MM.1S (cell line): Measurements from ENCODE around the gene ODC1.

Experiments used
- DNase-seq: peaks from one replicate; pipeline ENCODE4 v3.0.0-alpha.2; 2015
- H2AFZ ChIP-seq: fragments of 300-600 bp; sonication (generic); 2 replicates; pipeline ENCODE4 v1.6.0; 2016; ENCODE audit warnings: antibody characterized with exemption, low read length
- H3F3A ChIP-seq: fragments of 300-600 bp; sonication (generic); 2 replicates; pipeline ENCODE4 v1.6.1; 2016; ENCODE audit warnings: mild to moderate bottlenecking, antibody characterized with exemption, low read length, moderate library complexity, mixed read lengths; ENCODE audit not compliant: insufficient read depth
- H3K27ac ChIP-seq: fragments of 300-600 bp; sonication (generic); 2 replicates; pipeline ENCODE4 v1.5.1; 2016; ENCODE audit warnings: mild to moderate bottlenecking, low read length
- H3K27me3 ChIP-seq: fragments of 300-600 bp; sonication (generic); replicated peaks from 2 replicates; pipeline ENCODE4 v1.6.0; 2016; ENCODE audit warnings: low read length; ENCODE audit not compliant: insufficient read depth
- H3K36me3 ChIP-seq: fragments of 300-600 bp; sonication (generic); replicated peaks from 2 replicates; pipeline ENCODE4 v1.6.1; 2016; ENCODE audit warnings: mild to moderate bottlenecking, low read length, mixed read lengths; ENCODE audit not compliant: insufficient read depth
- H3K4me1 ChIP-seq: fragments of 300-600 bp; sonication (generic); 2 replicates; pipeline ENCODE4 v1.6.1; 2016; ENCODE audit warnings: low read length, mixed read lengths
- H3K4me2 ChIP-seq: fragments of 300-600 bp; sonication (generic); 2 replicates; pipeline ENCODE4 v1.6.0; 2016; ENCODE audit warnings: low read depth, low read length
- H3K4me3 ChIP-seq: fragments of 300-600 bp; sonication (generic); 2 replicates; pipeline ENCODE4 v1.5.1; 2016; ENCODE audit warnings: low read length, mixed read lengths
- H3K79me2 ChIP-seq: fragments of 300-600 bp; sonication (generic); 2 replicates; pipeline ENCODE4 v1.6.1; 2016; ENCODE audit warnings: mixed run types, low read length, mixed read lengths
- H3K9ac ChIP-seq: fragments of 300-600 bp; sonication (generic); 2 replicates; pipeline ENCODE4 v1.6.1; 2016; ENCODE audit warnings: low read length, mixed read lengths
- H3K9me2 ChIP-seq: fragments of 300-600 bp; sonication (generic); replicated peaks from 2 replicates; pipeline ENCODE4 v1.6.1; 2016; ENCODE audit warnings: mild to moderate bottlenecking, low read length, mixed read lengths; ENCODE audit not compliant: insufficient read depth
- H3K9me3 ChIP-seq: fragments of 300-600 bp; sonication (generic); replicated peaks from 2 replicates; pipeline ENCODE4 v1.6.1; 2016; ENCODE audit warnings: mild to moderate bottlenecking, low read length, mixed read lengths; ENCODE audit not compliant: insufficient read depth
- H4K20me1 ChIP-seq: fragments of 300-600 bp; sonication (generic); 2 replicates; pipeline ENCODE4 v1.6.1; 2016; ENCODE audit warnings: mild to moderate bottlenecking, low read length, moderate library complexity, mixed read lengths; ENCODE audit not compliant: insufficient read depth
- EZH2 ChIP-seq: fragments of 300-600 bp; sonication (generic); optimal IDR thresholded peaks from 2 replicates; pipeline ENCODE3; 2017; ENCODE audit warnings: low read depth, mild to moderate bottlenecking, antibody characterized with exemption, low read length, mixed read lengths
- EZH2phosphoT487 ChIP-seq: fragments of 300-600 bp; sonication (generic); IDR thresholded peaks from 2 replicates; pipeline ENCODE4 v1.6.1; 2018; ENCODE audit warnings: antibody characterized with exemption, low read length
- TF ChIP-seq, protein P1 (sequence below): fragments of 300-600 bp; sonication (generic); IDR thresholded peaks from 2 replicates; pipeline ENCODE4 v1.5.1; 2016; ENCODE audit warnings: antibody characterized with exemption, low read length, mixed read lengths

Gene ODC1

DNA sequence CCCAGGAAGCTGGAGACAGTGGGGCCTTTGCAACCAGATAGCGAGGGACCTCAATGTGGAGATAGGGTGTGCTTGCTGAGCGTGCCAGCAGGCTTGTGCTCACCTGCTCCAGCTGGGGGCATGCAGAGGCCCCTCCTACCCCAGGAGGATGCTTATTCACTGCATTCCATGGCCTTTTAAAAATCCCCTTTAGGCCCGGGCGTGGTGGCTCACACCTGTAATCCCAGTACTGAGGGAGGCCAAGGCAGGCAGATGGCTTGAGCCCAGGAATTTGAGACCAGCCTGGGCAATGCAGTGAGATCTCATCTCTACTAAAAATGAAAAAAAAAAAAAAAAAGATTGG is 54.5 kb downstream of the ODC1 start:
- no peak overlapping the region for H3K4me3 ChIP-seq
- no peaks in the 10 kb centered on the region for H4K20me1 ChIP-seq
- H3K9ac ChIP-seq = no peak overlapping the region
- DNase-seq = no peak
- H3K9me2 ChIP-seq = no peaks in the 10 kb centered on the region
- no peak overlapping the region for H2AFZ ChIP-seq
- no peak overlapping the region for H3K27ac ChIP-seq
- no peaks in the 10 kb centered on the region for H3K36me3 ChIP-seq
- peaks cover 83% of the 10 kb centered on the region for H3K79me2 ChIP-seq
- peaks cover 11% of the 10 kb centered on the region for H3K4me1 ChIP-seq
- H3K9me3 ChIP-seq = no peaks in the 10 kb centered on the region
- H3K4me2 ChIP-seq = no peak overlapping the region
- no peaks in the 10 kb centered on the region for H3K27me3 ChIP-seq
- H3F3A ChIP-seq = no peaks in the 10 kb centered on the region
- TF ChIP-seq EZH2 = no peak
- TF ChIP-seq, protein P1, sequence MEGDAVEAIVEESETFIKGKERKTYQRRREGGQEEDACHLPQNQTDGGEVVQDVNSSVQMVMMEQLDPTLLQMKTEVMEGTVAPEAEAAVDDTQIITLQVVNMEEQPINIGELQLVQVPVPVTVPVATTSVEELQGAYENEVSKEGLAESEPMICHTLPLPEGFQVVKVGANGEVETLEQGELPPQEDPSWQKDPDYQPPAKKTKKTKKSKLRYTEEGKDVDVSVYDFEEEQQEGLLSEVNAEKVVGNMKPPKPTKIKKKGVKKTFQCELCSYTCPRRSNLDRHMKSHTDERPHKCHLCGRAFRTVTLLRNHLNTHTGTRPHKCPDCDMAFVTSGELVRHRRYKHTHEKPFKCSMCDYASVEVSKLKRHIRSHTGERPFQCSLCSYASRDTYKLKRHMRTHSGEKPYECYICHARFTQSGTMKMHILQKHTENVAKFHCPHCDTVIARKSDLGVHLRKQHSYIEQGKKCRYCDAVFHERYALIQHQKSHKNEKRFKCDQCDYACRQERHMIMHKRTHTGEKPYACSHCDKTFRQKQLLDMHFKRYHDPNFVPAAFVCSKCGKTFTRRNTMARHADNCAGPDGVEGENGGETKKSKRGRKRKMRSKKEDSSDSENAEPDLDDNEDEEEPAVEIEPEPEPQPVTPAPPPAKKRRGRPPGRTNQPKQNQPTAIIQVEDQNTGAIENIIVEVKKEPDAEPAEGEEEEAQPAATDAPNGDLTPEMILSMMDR = no peak
- no peak for TF ChIP-seq EZH2phosphoT487

GRCh38 chr2:10392951-10393639 is 55.0 kb downstream of the ODC1 start:
- no peak overlapping the region for H3K4me3 ChIP-seq
- no peaks in the 10 kb centered on the region for H3K27me3 ChIP-seq
- no peaks in the 10 kb centered on the region for H4K20me1 ChIP-seq
- H3F3A ChIP-seq = no peaks in the 10 kb centered on the region
- no peaks in the 10 kb centered on the region for H3K9me2 ChIP-seq
- no peak overlapping the region for H3K27ac ChIP-seq
- no peaks in the 10 kb centered on the region for H3K36me3 ChIP-seq
- H3K79me2 ChIP-seq = peaks cover 89% of the 10 kb centered on the region
- DNase-seq = no peak
- no peak overlapping the region for H3K4me2 ChIP-seq
- H3K9ac ChIP-seq = no peak overlapping the region
- peaks cover 15% of the 10 kb centered on the region for H3K4me1 ChIP-seq
- TF ChIP-seq, protein P1 = no peak
- no peak for TF ChIP-seq EZH2phosphoT487
- no peak for TF ChIP-seq EZH2
- H3K9me3 ChIP-seq = no peaks in the 10 kb centered on the region
- no peak overlapping the region for H2AFZ ChIP-seq

- Histone ChIP-seq H2AFZ (no peak overlapping the region), H3K9me2 (no peaks in the 10 kb centered on the region), H3K4me3 (no peak overlapping the region), H3K9ac (no peak overlapping the region), H3K27me3 (no peaks in the 10 kb centered on the region), H3K79me2 (peaks cover 89% of the 10 kb centered on the region), H3K4me1 (peaks cover 20% of the 10 kb centered on the region), H4K20me1 (no peaks in the 10 kb centered on the region), H3K36me3 (no peaks in the 10 kb centered on the region), H3K4me2 (no peak overlapping the region), H3F3A (no peaks in the 10 kb centered on the region), H3K27ac (no peak overlapping the region), H3K9me3 (no peaks in the 10 kb centered on the region)
- DNase-seq = no peak
- TF ChIP-seq, protein P1 = no peak
- TF ChIP-seq EZH2 (no peak), EZH2phosphoT487 (no peak)
These were observed 55.6 kb downstream of the ODC1 start for GRCh38 chr2:10392548-10392947.
